GM12878 (cell line): ENCODE data around the gene TMEM259. TPM values are rescaled to one million over a fixed set of nuclear protein-coding genes. Genes with fewer than 3 reads are reported as not detected.

Experiments
- ATAC-seq: fragments of 200-7000 bp; cut with Tn5 transposase; 3 replicates; pipeline ENCODE4 v1.9.1; 2020; ENCODE audit warnings: mild to moderate bottlenecking, moderate library complexity
- BruUV-seq: library from RNA; stranded (reverse); fragments of 400-500 nt; replicated peaks from 2 replicates; lab custom pipeline; 2021; lab: Mats Ljungman, UMichigan
- CTCF ChIA-PET: fragments of 300-600 bp; sonication (Branson Sonifier 250); formaldehyde crosslinking; extraction: SDS; loops from one replicate; lab custom pipeline; 2021; ENCODE audit warnings: inconsistent platforms; lab: Yijun Ruan, JAX
- POLR2A ChIA-PET: fragments of 350-600 bp; formaldehyde crosslinking; extraction: SDS; loops from one replicate; lab custom pipeline; 2021; ENCODE audit warnings: inconsistent platforms; lab: Charles Lee
- RAD21 ChIA-PET: fragments of 300-600 bp; sonication (Branson Sonifier 250); formaldehyde crosslinking; loops from one replicate; lab custom pipeline; 2023; ENCODE audit warnings: antibody characterized with exemption; ENCODE audit not compliant: unreplicated experiment; lab: Charles Lee
- SMC1A ChIA-PET: fragments of 300-600 bp; sonication (Branson Sonifier 250); formaldehyde crosslinking; loops from one replicate; lab custom pipeline; 2023; ENCODE audit not compliant: unreplicated experiment, uncharacterized antibody; lab: Charles Lee
- DNase-seq: peaks from one replicate; pipeline ENCODE4 v3.0.0-alpha.2; 2011; ENCODE audit warnings: low read depth, low spot score
- FAIRE-seq: peaks from 3 replicates; lab custom pipeline; 2011; peaks lifted over from hg19 to GRCh38; lab: Jason Lieb, UNC
- H2AFZ ChIP-seq: 2 replicates; pipeline ENCODE4 v1.6.0; 2011; ENCODE audit warnings: low read depth, low read length, control low read depth; ENCODE audit not compliant: control insufficient read depth
- H3K27ac ChIP-seq: 2 replicates; pipeline ENCODE4 v1.5.1; 2011; ENCODE audit warnings: control low read depth; ENCODE audit not compliant: control insufficient read depth, insufficient read depth
- H3K27me3 ChIP-seq, 2 experiments: replicated peaks in 1 of 2; 2 replicates each; pipeline versions ENCODE4 v1.6.0 to v1.6.1; 2011; ENCODE audit warnings: low read length in 1 of 2; ENCODE audit not compliant: control insufficient read depth in 2 of 2, insufficient read depth in 2 of 2
- H3K36me3 ChIP-seq, 2 experiments: 2 replicates each; pipeline ENCODE4 v1.5.1; 2011; ENCODE audit warnings: low read length in 1 of 2; ENCODE audit not compliant: control insufficient read depth in 2 of 2, insufficient read depth in 2 of 2
- H3K4me1 ChIP-seq: 2 replicates; pipeline ENCODE4 v1.6.1; 2011; ENCODE audit warnings: mild to moderate bottlenecking, low read length, moderate library complexity, mixed read lengths; ENCODE audit not compliant: control insufficient read depth, insufficient read depth
- H3K4me2 ChIP-seq: 2 replicates; pipeline ENCODE4 v1.6.0; 2011; ENCODE audit warnings: control low read depth; ENCODE audit not compliant: control insufficient read depth, insufficient read depth
- H3K4me3 ChIP-seq: fragments of 200-600 bp; sonication (generic); 2 replicates; pipeline ENCODE4 v1.5.1; 2016
- H3K79me2 ChIP-seq: 2 replicates; pipeline ENCODE4 v1.6.0; 2011; ENCODE audit warnings: low read length; ENCODE audit not compliant: control insufficient read depth, insufficient read depth
- H3K9ac ChIP-seq: 2 replicates; pipeline ENCODE4 v1.8.0; 2011; ENCODE audit warnings: low read length, control low read depth, mixed read lengths; ENCODE audit not compliant: control insufficient read depth, insufficient read depth
- H3K9me3 ChIP-seq: replicated peaks from 3 replicates; pipeline ENCODE4 v1.5.1; 2011; ENCODE audit warnings: mild to moderate bottlenecking, low read length; ENCODE audit not compliant: control insufficient read depth, insufficient read depth
- H4K20me1 ChIP-seq: 2 replicates; pipeline ENCODE4 v1.6.0; 2011; ENCODE audit not compliant: control insufficient read depth, insufficient read depth
- CREM ChIP-seq: IDR thresholded peaks from 2 replicates; pipeline ENCODE4 v1.6.1; 2014; ENCODE audit warnings: antibody characterized with exemption, low read depth
- FOXK2 ChIP-seq: fragments of 450-650 bp; IDR thresholded peaks from 2 replicates; pipeline ENCODE4 v1.6.1; 2017; ENCODE audit warnings: mild to moderate bottlenecking, moderate library complexity
- GATAD2B ChIP-seq: fragments of 450-650 bp; conservative IDR thresholded peaks from 2 replicates; pipeline ENCODE4 v1.6.1; 2017; ENCODE audit warnings: low read depth, mild to moderate bottlenecking, moderate library complexity
- IRF5 ChIP-seq: fragments of 450-650 bp; IDR thresholded peaks from 2 replicates; pipeline ENCODE4 v1.6.1; 2017; ENCODE audit warnings: borderline replicate concordance
- JUNB ChIP-seq: IDR thresholded peaks from 2 replicates; pipeline ENCODE4 v1.6.1; 2016; ENCODE audit warnings: antibody characterized with exemption, mild to moderate bottlenecking
- NFYA ChIP-seq: IDR thresholded peaks from 2 replicates; pipeline ENCODE4 v1.6.1; 2011; ENCODE audit warnings: low read depth, mild to moderate bottlenecking, low read length, improper control_type of control experiment, borderline replicate concordance
- NRF1 ChIP-seq: conservative IDR thresholded peaks from 2 replicates; pipeline ENCODE4 v1.6.1; 2011; ENCODE audit warnings: mild to moderate bottlenecking, low read depth, low read length, improper control_type of control experiment
- POLR2A ChIP-seq: IDR thresholded peaks from 2 replicates; pipeline ENCODE4 v1.6.1; 2011; ENCODE audit warnings: low read depth, mild to moderate bottlenecking, low read length
- POU2F2 ChIP-seq: IDR thresholded peaks from 3 replicates; pipeline ENCODE4 v1.6.1; 2011; ENCODE audit warnings: low read depth, mild to moderate bottlenecking, low read length, borderline replicate concordance
- RB1 ChIP-seq: fragments of 450-650 bp; formaldehyde crosslinking; IDR thresholded peaks from 2 replicates; pipeline ENCODE4 v1.6.1; 2017; ENCODE audit warnings: mild to moderate bottlenecking, borderline replicate concordance
- SKIL ChIP-seq: fragments of 450-650 bp; IDR thresholded peaks from 2 replicates; pipeline ENCODE4 v1.6.1; 2017; ENCODE audit warnings: mild to moderate bottlenecking, low read depth, inconsistent platforms; ENCODE audit not compliant: poor library complexity, severe bottlenecking
- SMAD5 ChIP-seq: IDR thresholded peaks from 2 replicates; pipeline ENCODE4 v1.6.1; 2016; ENCODE audit warnings: antibody characterized with exemption, low read depth
- TCF3 ChIP-seq: IDR thresholded peaks from 2 replicates; pipeline ENCODE4 v1.6.1; 2012; ENCODE audit warnings: low read depth, mild to moderate bottlenecking, low read length, borderline replicate concordance; ENCODE audit not compliant: insufficient read depth
- TCF7 ChIP-seq: IDR thresholded peaks from 2 replicates; pipeline ENCODE4 v1.6.1; 2014; ENCODE audit warnings: antibody characterized with exemption, borderline replicate concordance
- YBX1 ChIP-seq: fragments of 450-650 bp; IDR thresholded peaks from 2 replicates; pipeline ENCODE4 v1.6.1; 2016; ENCODE audit warnings: antibody characterized with exemption
- YY1 ChIP-seq: IDR thresholded peaks from 2 replicates; pipeline ENCODE4 v1.6.1; 2011; ENCODE audit warnings: low read depth, mild to moderate bottlenecking, low read length
- WGBS: methylation state at CpG from one replicate; pipeline ENCODE4 v1.1.6; 2016; ENCODE audit warnings: low lambda C conversion rate; ENCODE audit not compliant: insufficient replicate concordance, insufficient coverage; ENCODE audit errors: missing lambda C conversion rate; 5-methylcytosine and 5-hydroxymethylcytosine counted together
- in situ Hi-C: fragments of 300-500 bp; cut with MboI; formaldehyde crosslinking; loops from 9 replicates; pipeline ENCODE4 v1.14.3; 2018; ENCODE audit warnings: mixed read lengths
- intact Hi-C: fragments of 100-400 bp; cut with micrococcal nuclease; formaldehyde crosslinking; loops from one replicate; pipeline ENCODE4 v1.14.2; 2022; ENCODE audit not compliant: unreplicated experiment
- polyA plus RNA-seq, 11 experiments: library from polyadenylated mRNA; depleted of rRNA in 4 of 11; unstranded in 6 of 11; stranded (reverse) in 5 of 11; fragments of >200 nt; fragmentation: Nextera tagmentation in 4 of 11; fragmentation: Illumina TruSeq in 1 of 11; extraction: Ambion mirVana in 4 of 11; extraction: Trizol in 1 of 11; gene quantifications; 1 replicate in 1 of 11; 2 replicates in 10 of 11; pipeline versions ENCODE4 v1.2.1 to v1.2.3, GENCODE V29; 2011 to 2016; ENCODE audit warnings: inconsistent platforms in 2 of 11, missing spikeins in 2 of 11, low read depth in 1 of 11
- total RNA-seq, 4 experiments: library from RNA; depleted of rRNA in 3 of 4; stranded (reverse); fragments of >200 nt in 3 of 4; fragmentation: Illumina TruSeq in 1 of 4; extraction: Trizol in 1 of 4; gene quantifications; 2 replicates each; pipeline versions ENCODE4 v1.2.1 to v1.2.3, GENCODE V29; 2013 to 2021
- TF ChIP-seq, protein P1 (sequence below): IDR thresholded peaks from 2 replicates; pipeline ENCODE4 v1.6.1; 2011; ENCODE audit warnings: borderline replicate concordance, low read depth, mild to moderate bottlenecking, moderate library complexity, low read length; ENCODE audit not compliant: insufficient read depth, poor library complexity, severe bottlenecking
- TF ChIP-seq, protein P2 (sequence below): IDR thresholded peaks from 2 replicates; pipeline ENCODE4 v1.6.1; 2011; ENCODE audit warnings: low read depth, low read length, improper control_type of control experiment, borderline replicate concordance

The TMEM259 gene
- total and polyA plus RNA-seq, 10 of the 15 experiments (the other 5 are each of a cell fraction or from before 2014, with no cell fraction given): 0.43 to 184 (median 62.0) TPM

GRCh38 chr19:1046836-1047695 lies 26.1 kb upstream of the TMEM259 start:
- Histone ChIP-seq H4K20me1 (no peaks in the 10 kb centered on the region), H3K36me3 (peaks cover 0 to 1% of the 10 kb centered on the region in 2 experiments; a peak in 1 of 4 replicates), H3K27ac (no peak overlapping the region), H3K4me1 (no peaks in the 10 kb centered on the region), H2AFZ (no peak overlapping the region), H3K79me2 (no peaks in the 10 kb centered on the region), H3K4me2 (no peak overlapping the region), H3K9me3 (no peaks in the 10 kb centered on the region), H3K4me3 (no peak overlapping the region), H3K27me3 (no peaks in the 10 kb centered on the region), H3K9ac (no peak overlapping the region)
- ATAC-seq: no peak
- SMC1A ChIA-PET: no interaction called here
- DNase-seq: no peak
- POLR2A ChIA-PET: no interaction called here
- CTCF ChIA-PET: no interaction called here
- in situ Hi-C loops: no loop called here
- 44% methylated on average over 76 of the region's 77 CpGs for WGBS
- intact Hi-C loops: no loop called here
- FAIRE-seq: no peak
- no TSS peak for BruUV-seq
- RAD21 ChIA-PET: no interaction called here
- TF ChIP-seq POLR2A (no peak), NFYA (no peak), YBX1 (no peak), POU2F2 (no peak), SMAD5 (no peak), CREM (no peak), IRF5 (no peak), FOXK2 (no peak), SKIL (no peak), TCF7 (no peak), RB1 (no peak), JUNB (no peak), YY1 (no peak), GATAD2B (no peak), NRF1 (no peak), TCF3 (no peak)
- TF ChIP-seq, protein P1, sequence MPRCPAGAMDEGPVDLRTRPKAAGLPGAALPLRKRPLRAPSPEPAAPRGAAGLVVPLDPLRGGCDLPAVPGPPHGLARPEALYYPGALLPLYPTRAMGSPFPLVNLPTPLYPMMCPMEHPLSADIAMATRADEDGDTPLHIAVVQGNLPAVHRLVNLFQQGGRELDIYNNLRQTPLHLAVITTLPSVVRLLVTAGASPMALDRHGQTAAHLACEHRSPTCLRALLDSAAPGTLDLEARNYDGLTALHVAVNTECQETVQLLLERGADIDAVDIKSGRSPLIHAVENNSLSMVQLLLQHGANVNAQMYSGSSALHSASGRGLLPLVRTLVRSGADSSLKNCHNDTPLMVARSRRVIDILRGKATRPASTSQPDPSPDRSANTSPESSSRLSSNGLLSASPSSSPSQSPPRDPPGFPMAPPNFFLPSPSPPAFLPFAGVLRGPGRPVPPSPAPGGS: no peak
- TF ChIP-seq, protein P2, sequence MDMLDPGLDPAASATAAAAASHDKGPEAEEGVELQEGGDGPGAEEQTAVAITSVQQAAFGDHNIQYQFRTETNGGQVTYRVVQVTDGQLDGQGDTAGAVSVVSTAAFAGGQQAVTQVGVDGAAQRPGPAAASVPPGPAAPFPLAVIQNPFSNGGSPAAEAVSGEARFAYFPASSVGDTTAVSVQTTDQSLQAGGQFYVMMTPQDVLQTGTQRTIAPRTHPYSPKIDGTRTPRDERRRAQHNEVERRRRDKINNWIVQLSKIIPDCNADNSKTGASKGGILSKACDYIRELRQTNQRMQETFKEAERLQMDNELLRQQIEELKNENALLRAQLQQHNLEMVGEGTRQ: no peak
